HEK293 (cell line): ENCODE data around the gene GPR22.

Experiments used
- SETDB1 ChIP-seq: IDR thresholded peaks from one replicate; pipeline ENCODE4 v1.6.1; 2017; ENCODE audit warnings: mild to moderate bottlenecking, low read length, moderate library complexity, mixed read lengths; ENCODE audit not compliant: insufficient read length
- ZNF211 ChIP-seq: fragments of 450-650 bp; formaldehyde crosslinking; IDR thresholded peaks from 2 replicates; pipeline ENCODE4 v1.5.1; 2016; ENCODE audit warnings: low read depth, missing biosample characterization, missing genetic modification characterization
- ZNF558 ChIP-seq: fragments of 450-650 bp; formaldehyde crosslinking; IDR thresholded peaks from 2 replicates; pipeline ENCODE4 v1.5.1; 2016; ENCODE audit warnings: missing biosample characterization, missing genetic modification characterization
- ZNF561 ChIP-seq: fragments of 450-650 bp; IDR thresholded peaks from 2 replicates; pipeline ENCODE4 v1.5.1; 2018; ENCODE audit warnings: missing biosample characterization, missing genetic modification characterization, borderline replicate concordance
- TF ChIP-seq, protein P1 (sequence below): fragments of 450-650 bp; formaldehyde crosslinking; IDR thresholded peaks from 2 replicates; pipeline ENCODE4 v1.5.1; 2016; ENCODE audit warnings: missing biosample characterization, missing genetic modification characterization
- TF ChIP-seq, protein P2 (sequence below): fragments of 450-650 bp; formaldehyde crosslinking; IDR thresholded peaks from 2 replicates; pipeline ENCODE4 v1.5.1; 2016; ENCODE audit warnings: missing biosample characterization, missing genetic modification characterization
- TF ChIP-seq, protein P3 (sequence below): fragments of 450-650 bp; formaldehyde crosslinking; IDR thresholded peaks from 2 replicates; pipeline ENCODE4 v1.5.1; 2017; ENCODE audit warnings: missing biosample characterization, missing genetic modification characterization

GRCh38 chr7:107494315-107494751 lies 24.5 kb downstream of the GPR22 start:
- TF ChIP-seq ZNF211 (no peak), SETDB1 (no peak), ZNF558 (tag by site-specific recombination) (no peak), ZNF561 (tag by site-specific recombination) (no peak)
- TF ChIP-seq, protein P1, sequence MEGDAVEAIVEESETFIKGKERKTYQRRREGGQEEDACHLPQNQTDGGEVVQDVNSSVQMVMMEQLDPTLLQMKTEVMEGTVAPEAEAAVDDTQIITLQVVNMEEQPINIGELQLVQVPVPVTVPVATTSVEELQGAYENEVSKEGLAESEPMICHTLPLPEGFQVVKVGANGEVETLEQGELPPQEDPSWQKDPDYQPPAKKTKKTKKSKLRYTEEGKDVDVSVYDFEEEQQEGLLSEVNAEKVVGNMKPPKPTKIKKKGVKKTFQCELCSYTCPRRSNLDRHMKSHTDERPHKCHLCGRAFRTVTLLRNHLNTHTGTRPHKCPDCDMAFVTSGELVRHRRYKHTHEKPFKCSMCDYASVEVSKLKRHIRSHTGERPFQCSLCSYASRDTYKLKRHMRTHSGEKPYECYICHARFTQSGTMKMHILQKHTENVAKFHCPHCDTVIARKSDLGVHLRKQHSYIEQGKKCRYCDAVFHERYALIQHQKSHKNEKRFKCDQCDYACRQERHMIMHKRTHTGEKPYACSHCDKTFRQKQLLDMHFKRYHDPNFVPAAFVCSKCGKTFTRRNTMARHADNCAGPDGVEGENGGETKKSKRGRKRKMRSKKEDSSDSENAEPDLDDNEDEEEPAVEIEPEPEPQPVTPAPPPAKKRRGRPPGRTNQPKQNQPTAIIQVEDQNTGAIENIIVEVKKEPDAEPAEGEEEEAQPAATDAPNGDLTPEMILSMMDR (tag by site-specific recombination): no peak
- TF ChIP-seq, protein P2, sequence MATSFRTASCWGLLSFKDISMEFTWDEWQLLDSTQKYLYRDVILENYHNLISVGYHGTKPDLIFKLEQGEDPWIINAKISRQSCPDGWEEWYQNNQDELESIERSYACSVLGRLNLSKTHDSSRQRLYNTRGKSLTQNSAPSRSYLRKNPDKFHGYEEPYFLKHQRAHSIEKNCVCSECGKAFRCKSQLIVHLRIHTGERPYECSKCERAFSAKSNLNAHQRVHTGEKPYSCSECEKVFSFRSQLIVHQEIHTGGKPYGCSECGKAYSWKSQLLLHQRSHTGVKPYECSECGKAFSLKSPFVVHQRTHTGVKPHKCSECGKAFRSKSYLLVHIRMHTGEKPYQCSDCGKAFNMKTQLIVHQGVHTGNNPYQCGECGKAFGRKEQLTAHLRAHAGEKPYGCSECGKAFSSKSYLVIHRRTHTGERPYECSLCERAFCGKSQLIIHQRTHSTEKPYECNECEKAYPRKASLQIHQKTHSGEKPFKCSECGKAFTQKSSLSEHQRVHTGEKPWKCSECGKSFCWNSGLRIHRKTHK: no peak
- TF ChIP-seq, protein P3, sequence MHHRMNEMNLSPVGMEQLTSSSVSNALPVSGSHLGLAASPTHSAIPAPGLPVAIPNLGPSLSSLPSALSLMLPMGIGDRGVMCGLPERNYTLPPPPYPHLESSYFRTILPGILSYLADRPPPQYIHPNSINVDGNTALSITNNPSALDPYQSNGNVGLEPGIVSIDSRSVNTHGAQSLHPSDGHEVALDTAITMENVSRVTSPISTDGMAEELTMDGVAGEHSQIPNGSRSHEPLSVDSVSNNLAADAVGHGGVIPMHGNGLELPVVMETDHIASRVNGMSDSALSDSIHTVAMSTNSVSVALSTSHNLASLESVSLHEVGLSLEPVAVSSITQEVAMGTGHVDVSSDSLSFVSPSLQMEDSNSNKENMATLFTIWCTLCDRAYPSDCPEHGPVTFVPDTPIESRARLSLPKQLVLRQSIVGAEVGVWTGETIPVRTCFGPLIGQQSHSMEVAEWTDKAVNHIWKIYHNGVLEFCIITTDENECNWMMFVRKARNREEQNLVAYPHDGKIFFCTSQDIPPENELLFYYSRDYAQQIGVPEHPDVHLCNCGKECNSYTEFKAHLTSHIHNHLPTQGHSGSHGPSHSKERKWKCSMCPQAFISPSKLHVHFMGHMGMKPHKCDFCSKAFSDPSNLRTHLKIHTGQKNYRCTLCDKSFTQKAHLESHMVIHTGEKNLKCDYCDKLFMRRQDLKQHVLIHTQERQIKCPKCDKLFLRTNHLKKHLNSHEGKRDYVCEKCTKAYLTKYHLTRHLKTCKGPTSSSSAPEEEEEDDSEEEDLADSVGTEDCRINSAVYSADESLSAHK: no peak
